Breast epithelium (tissue), 4 donors: ENCODE data around the gene OR2A2. TPM values are rescaled to one million over a fixed set of nuclear protein-coding genes. Genes with fewer than 3 reads are reported as not detected.

Experiments used
- DNase-seq, 2 donors: peaks; one replicate each; pipeline ENCODE4 v3.0.0-alpha.2; 2019; ENCODE audit warnings: low spot score in 2 of 2
- H3K27ac ChIP-seq, 2 donors: fragments of 200-600 bp; sonication (generic) in 1 of 2; one replicate each; pipeline ENCODE4 v1.5.1; 2016 to 2019; ENCODE audit warnings: mild to moderate bottlenecking in 1 of 2
- H3K27me3 ChIP-seq, 2 donors: fragments of 200-600 bp; sonication (generic) in 1 of 2; one replicate each; pipeline versions ENCODE4 v1.5.1 to v1.6.0; 2017 to 2019; ENCODE audit warnings: control low read depth in 1 of 2, mild to moderate bottlenecking in 1 of 2
- H3K36me3 ChIP-seq: fragments of 200-600 bp; one replicate; pipeline ENCODE4 v1.5.1; 2019
- H3K4me1 ChIP-seq, 2 donors: fragments of 200-600 bp; sonication (generic); one replicate each; pipeline ENCODE4 v1.5.1; 2016 to 2019; ENCODE audit warnings: control low read depth in 1 of 2
- H3K4me3 ChIP-seq, 3 donors: fragments of 200-600 bp; sonication (generic); 1 replicate in 2 of 3; 2 replicates in 1 of 3; pipeline ENCODE4 v1.5.1; 2016 to 2019; ENCODE audit warnings: mild to moderate bottlenecking in 3 of 3, moderate library complexity in 2 of 3
- H3K9me3 ChIP-seq, 2 donors: fragments of 200-600 bp; sonication (generic) in 1 of 2; one replicate each; pipeline ENCODE4 v1.5.1; 2016 to 2019; ENCODE audit warnings: control low read depth in 1 of 2
- POLR2A ChIP-seq: fragments of 450-650 bp; IDR thresholded peaks from one replicate; pipeline ENCODE4 v1.6.1; 2016; ENCODE audit warnings: antibody characterized with exemption, mild to moderate bottlenecking, moderate library complexity
- POLR2AphosphoS5 ChIP-seq, 3 donors: sonication (generic); formaldehyde crosslinking; IDR thresholded peaks; one replicate each; pipeline ENCODE4 v1.6.1; 2017; ENCODE audit warnings: antibody characterized with exemption in 3 of 3
- intact Hi-C: fragments of 100-400 bp; cut with DNase I; formaldehyde crosslinking; loops from one replicate; pipeline ENCODE4 v1.15.1; 2023; ENCODE audit warnings: low total_unique reads
- total RNA-seq, 3 donors: library from RNA; depleted of rRNA; stranded (reverse); fragments of >200 nt; gene quantifications; one replicate each; pipeline ENCODE4 v1.1.0, GENCODE V29; 2016
- TF ChIP-seq, protein P1 (sequence below), 3 donors: fragments of 450-650 bp; IDR thresholded peaks; one replicate each; pipeline ENCODE4 v1.5.1; 2016 to 2017; ENCODE audit warnings: antibody characterized with exemption in 3 of 3, mild to moderate bottlenecking in 3 of 3, moderate library complexity in 3 of 3

The OR2A2 gene
- total RNA-seq, 3 donors from 2014 or later, result not detected

DNA sequence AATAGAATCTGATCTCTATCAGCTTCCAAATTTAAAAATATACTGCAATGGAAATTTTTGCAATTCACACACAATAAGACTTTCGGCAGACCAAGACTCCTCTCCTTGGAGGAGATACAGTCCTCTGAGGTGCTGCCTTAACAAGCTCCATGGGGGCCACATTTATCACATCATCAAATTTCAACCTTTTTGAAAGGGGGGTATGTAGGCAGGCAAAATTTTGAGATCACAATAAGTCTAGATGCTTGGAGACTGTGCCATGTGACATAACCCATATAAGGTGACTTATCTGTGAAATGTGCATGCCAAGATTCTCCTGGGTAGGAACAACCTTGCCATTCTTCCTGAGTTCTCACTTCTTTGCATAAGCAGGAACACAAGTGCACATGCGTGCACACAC is 23.4 kb upstream of the OR2A2 start, which contains the start of gene OR2A12:
TSS of gene OR2A12 (plus strand) at position 301 of the 400 bp plus-strand sequence. CDS start 8,830 bp downstream, outside the sequence.
- TF ChIP-seq, protein P1, sequence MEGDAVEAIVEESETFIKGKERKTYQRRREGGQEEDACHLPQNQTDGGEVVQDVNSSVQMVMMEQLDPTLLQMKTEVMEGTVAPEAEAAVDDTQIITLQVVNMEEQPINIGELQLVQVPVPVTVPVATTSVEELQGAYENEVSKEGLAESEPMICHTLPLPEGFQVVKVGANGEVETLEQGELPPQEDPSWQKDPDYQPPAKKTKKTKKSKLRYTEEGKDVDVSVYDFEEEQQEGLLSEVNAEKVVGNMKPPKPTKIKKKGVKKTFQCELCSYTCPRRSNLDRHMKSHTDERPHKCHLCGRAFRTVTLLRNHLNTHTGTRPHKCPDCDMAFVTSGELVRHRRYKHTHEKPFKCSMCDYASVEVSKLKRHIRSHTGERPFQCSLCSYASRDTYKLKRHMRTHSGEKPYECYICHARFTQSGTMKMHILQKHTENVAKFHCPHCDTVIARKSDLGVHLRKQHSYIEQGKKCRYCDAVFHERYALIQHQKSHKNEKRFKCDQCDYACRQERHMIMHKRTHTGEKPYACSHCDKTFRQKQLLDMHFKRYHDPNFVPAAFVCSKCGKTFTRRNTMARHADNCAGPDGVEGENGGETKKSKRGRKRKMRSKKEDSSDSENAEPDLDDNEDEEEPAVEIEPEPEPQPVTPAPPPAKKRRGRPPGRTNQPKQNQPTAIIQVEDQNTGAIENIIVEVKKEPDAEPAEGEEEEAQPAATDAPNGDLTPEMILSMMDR (IDR thresholded peaks at IDR 0.05), result no peak
- no peak for TF ChIP-seq POLR2AphosphoS5 (IDR thresholded peaks at IDR 0.05)
- no peak for TF ChIP-seq POLR2A
- Histone ChIP-seq H3K27me3 (no peaks in the 10 kb centered on the region), H3K4me3 (no peak within 1 kb of the TSS), H3K36me3 (no peaks in the 10 kb centered on the region), H3K9me3 (peaks cover 0 to 4% of the 10 kb centered on the region in 2 donors), H3K27ac (no peak within 1 kb of the TSS), H3K4me1 (no peaks in the 10 kb centered on the region)
- intact Hi-C loops, result no loop called here
- no peak for DNase-seq

DNA sequence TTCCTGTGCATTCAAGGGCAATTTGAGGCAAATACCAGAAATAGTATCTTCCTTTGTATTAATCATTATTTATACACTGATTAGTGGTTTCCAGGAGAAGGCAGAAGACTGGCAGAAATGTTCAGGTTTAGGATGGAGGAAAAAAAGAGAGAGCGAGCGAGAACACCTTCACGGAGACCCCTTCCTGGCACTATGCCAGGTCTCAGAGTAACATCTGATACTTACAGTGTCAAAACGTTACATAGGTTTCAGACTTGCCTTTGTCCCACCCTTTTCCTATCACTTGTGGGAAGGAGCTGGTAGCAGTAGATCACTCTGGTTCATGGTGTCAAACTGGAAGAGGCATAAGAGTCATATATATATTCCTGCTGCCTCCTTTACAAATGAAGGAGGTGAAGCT is 22.7 kb upstream of the OR2A2 start:
- no peak for TF ChIP-seq POLR2AphosphoS5 (IDR thresholded peaks at IDR 0.05)
- no peak for TF ChIP-seq POLR2A
- TF ChIP-seq, protein P1 (IDR thresholded peaks at IDR 0.05), result no peak
- H3K4me3 ChIP-seq, result no peak overlapping the region
- H3K36me3 ChIP-seq, result no peaks in the 10 kb centered on the region
- H3K27me3 ChIP-seq, result no peaks in the 10 kb centered on the region
- no peak for DNase-seq
- no peaks in the 10 kb centered on the region for H3K4me1 ChIP-seq
- H3K9me3 ChIP-seq, result peaks cover 0 to 5% of the 10 kb centered on the region in 2 donors
- no peak overlapping the region for H3K27ac ChIP-seq
- intact Hi-C loops, result no loop called here

DNA sequence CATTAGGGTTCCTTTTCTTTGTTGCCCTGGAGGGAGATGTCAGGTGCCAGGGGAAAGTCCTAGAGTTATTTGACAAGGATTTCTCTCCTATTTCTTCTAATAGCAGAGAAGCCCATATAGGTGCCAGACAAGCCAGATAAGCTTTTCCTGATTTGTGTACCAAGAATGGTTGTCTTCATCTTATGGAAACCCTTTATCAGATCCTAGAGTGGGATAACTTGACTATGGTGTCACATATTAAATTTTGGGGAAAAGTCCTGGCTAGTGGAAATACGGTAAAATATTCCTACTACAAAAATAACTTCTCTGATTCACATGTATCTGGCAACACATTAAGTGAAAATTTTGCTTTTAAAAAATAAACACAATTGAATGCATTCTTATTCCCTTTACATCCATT is 22.2 kb upstream of the OR2A2 start:
- Histone ChIP-seq H3K27ac (no peak overlapping the region), H3K4me1 (no peaks in the 10 kb centered on the region), H3K9me3 (peaks cover 3 to 5% of the 10 kb centered on the region in 2 donors), H3K36me3 (no peaks in the 10 kb centered on the region), H3K4me3 (no peak overlapping the region), H3K27me3 (no peaks in the 10 kb centered on the region)
- TF ChIP-seq, protein P1 (IDR thresholded peaks at IDR 0.05), result no peak
- no peak for TF ChIP-seq POLR2A
- TF ChIP-seq POLR2AphosphoS5 (IDR thresholded peaks at IDR 0.05), result no peak
- intact Hi-C loops, result no loop called here
- DNase-seq, result no peak

DNA sequence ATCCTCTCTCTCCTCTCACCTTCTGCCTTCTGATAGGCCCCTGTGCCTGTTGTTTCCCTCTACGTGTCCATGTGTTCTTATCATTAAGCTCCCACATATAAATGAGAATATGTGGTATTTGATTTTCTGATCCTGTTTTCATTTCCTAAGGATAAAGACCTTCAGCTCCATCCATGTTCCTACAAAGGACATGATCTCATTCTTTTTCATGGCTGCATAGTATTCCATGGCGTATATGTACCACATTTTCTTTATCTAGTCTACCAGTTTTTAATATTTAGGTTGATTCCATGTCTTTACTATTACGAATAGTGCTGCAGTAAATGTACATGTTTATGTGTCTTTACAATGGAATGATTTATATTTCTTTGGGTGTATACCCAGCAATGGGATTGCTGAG is 18.7 kb upstream of the OR2A2 start:
- Histone ChIP-seq H3K27me3 (no peaks in the 10 kb centered on the region), H3K9me3 (peaks cover 4 to 5% of the 10 kb centered on the region in 2 donors), H3K27ac (no peak overlapping the region), H3K36me3 (no peaks in the 10 kb centered on the region), H3K4me1 (no peaks in the 10 kb centered on the region), H3K4me3 (no peak overlapping the region)
- TF ChIP-seq POLR2A, result no peak
- DNase-seq, result no peak
- intact Hi-C loops, result no loop called here

DNA sequence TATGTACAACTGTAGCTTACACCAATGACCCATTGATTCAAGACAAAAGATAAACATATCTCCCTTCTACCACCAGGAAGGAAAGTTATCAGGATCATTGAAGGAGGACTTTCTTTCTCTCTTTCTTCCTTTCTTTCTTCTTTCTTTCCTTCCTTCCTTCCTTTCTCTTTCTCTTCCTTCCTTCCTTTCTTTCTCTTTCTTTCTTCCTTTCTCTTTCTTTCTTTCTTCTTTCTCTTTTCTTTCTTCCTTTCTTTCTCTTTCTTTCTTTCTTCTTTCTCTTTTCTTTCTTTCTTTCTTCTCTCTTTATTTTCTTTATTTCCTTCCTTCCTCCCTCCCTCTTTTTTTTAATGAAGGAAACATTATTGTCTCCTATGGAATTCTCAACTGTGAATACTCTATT is 10.6 kb upstream of the OR2A2 start:
- Histone ChIP-seq H3K27ac (no peak overlapping the region), H3K36me3 (no peaks in the 10 kb centered on the region), H3K27me3 (no peaks in the 10 kb centered on the region), H3K9me3 (no peaks in the 10 kb centered on the region), H3K4me1 (no peaks in the 10 kb centered on the region), H3K4me3 (no peak overlapping the region)
- TF ChIP-seq, protein P1 (IDR thresholded peaks at IDR 0.05), result no peak
- TF ChIP-seq POLR2AphosphoS5 (IDR thresholded peaks at IDR 0.05) (no peak), POLR2A (no peak)
- intact Hi-C loops, result no loop called here
- DNase-seq, result no peak

DNA sequence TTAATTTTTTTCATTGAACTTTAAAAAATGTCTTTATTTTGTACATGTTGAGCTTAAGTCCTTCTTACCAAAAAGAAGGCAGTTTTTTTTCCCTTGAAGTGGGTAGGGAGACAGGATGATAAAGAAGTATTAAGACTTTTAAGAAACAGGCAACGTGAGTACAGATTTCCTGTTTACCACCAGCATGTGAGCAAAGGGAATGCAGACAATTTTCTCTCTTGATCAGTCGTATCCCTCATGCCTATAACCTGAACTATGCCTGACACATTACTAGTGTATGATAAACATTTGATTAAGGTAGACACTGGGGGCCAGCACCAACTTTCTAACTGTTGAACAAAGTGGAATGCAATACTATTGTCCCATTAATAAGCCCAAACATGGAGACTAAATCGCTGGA is 8.8 kb upstream of the OR2A2 start:
- TF ChIP-seq POLR2AphosphoS5 (IDR thresholded peaks at IDR 0.05) (no peak), POLR2A (no peak)
- TF ChIP-seq, protein P1 (IDR thresholded peaks at IDR 0.05), result no peak
- H3K27ac ChIP-seq, result no peak overlapping the region
- H3K27me3 ChIP-seq, result no peaks in the 10 kb centered on the region
- intact Hi-C loops, result no loop called here
- H3K9me3 ChIP-seq, result no peaks in the 10 kb centered on the region
- no peak overlapping the region for H3K4me3 ChIP-seq
- no peak for DNase-seq
- H3K36me3 ChIP-seq, result no peaks in the 10 kb centered on the region
- H3K4me1 ChIP-seq, result no peaks in the 10 kb centered on the region
